K562 (cell line): ENCODE measurements around the gene PHYH.
A peak's percentile ranks its signal among the peaks of the same experiment; 100 is the strongest.

Experiments used
- FOXA3 ChIP-seq, 2 experiments: fragments of 450-650 bp in 1 of 2; sonication (generic) in 1 of 2; formaldehyde crosslinking; IDR thresholded peaks in 1 of 2; conservative IDR thresholded peaks in 1 of 2; 2 replicates each; pipeline versions ENCODE4 v1.4.0 to v1.8.0; 2020 to 2022; ENCODE audit warnings: mild to moderate bottlenecking in 2 of 2, missing genetic modification reagents in 1 of 2
- RAD21 ChIP-seq, 2 experiments: fragments of 250-450 bp in 1 of 2; fragments of 450-650 bp in 1 of 2; sonication (Bioruptor Pico) in 1 of 2; formaldehyde crosslinking in 1 of 2; IDR thresholded peaks in 1 of 2; conservative IDR thresholded peaks in 1 of 2; 2 replicates each; pipeline versions ENCODE4 v1.4.0 to v1.8.0; 2020 to 2022; ENCODE audit warnings: mild to moderate bottlenecking in 2 of 2, moderate library complexity in 1 of 2
- TOE1 ChIP-seq, 2 experiments: fragments of 450-650 bp in 1 of 2; sonication (generic) in 1 of 2; formaldehyde crosslinking in 1 of 2; IDR thresholded peaks; 2 replicates each; pipeline versions ENCODE4 v1.7.1 to v1.8.0; 2016 to 2022; ENCODE audit warnings: borderline replicate concordance in 2 of 2, mild to moderate bottlenecking in 2 of 2, antibody characterized with exemption in 1 of 2, inconsistent platforms in 1 of 2, low read depth in 1 of 2, missing genetic modification reagents in 1 of 2, moderate library complexity in 1 of 2
- TRIM24 ChIP-seq, 2 experiments: fragments of 450-650 bp; IDR thresholded peaks; 2 replicates each; pipeline ENCODE4 v1.6.1; 2016
- ZZZ3 ChIP-seq: fragments of 450-650 bp; IDR thresholded peaks from 2 replicates; pipeline ENCODE4 v1.6.1; 2016; ENCODE audit warnings: antibody characterized with exemption, mild to moderate bottlenecking, moderate library complexity
- TF ChIP-seq, protein P1 (sequence below), 3 experiments: IDR thresholded peaks in 2 of 3; conservative IDR thresholded peaks in 1 of 3; 2 replicates each; pipeline ENCODE4 v1.5.1; 2011 to 2012; ENCODE audit warnings: low read length in 3 of 3, mild to moderate bottlenecking in 3 of 3, control low read depth in 2 of 3, improper control_type of control experiment in 1 of 3, inconsistent platforms in 1 of 3, low read depth in 1 of 3, mixed read lengths in 1 of 3, moderate library complexity in 1 of 3; ENCODE audit not compliant: insufficient read depth in 2 of 3

DNA sequence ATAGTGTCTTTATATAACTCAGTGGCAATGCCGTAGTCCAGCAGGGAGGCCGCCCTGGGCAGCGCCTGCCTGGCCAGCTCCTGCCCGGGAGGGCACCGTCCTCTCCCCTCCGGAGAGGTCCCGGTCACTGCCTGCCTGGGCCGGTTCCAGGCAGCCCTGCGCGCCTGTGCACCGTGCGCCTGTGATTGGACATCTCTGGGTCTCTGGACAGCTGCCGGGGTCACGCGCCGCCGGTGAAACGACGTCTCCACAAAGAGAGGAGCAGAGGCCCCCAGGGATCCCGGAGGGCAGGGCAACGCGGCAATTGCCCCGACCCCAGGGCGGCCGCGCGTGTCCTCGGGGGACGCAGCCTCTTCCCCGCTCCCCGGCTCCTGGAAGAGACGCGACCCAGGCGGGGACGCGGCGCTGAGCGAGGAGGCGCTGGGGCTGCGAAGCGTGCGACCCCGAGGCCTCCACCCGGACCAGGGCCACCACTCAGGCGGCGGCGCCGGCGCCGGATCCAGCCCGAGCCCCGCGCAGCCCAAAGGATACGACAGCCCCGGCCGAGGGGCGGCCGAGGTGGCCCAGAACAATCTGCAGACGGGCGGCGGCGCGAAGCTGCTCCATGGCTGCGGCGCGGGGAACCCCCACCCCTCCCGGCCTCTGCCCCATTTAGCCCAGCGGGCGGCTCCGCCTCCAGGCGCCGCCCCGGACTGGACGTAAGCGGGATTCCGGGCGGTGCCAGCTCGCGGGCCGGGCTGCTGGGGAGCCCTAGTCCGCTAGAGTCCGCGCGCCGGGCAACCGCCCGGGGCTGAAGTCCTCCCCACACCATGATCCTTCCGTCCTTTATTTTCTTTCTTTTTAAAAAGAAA is at the start of gene PHYH:
- TF ChIP-seq, protein P1, sequence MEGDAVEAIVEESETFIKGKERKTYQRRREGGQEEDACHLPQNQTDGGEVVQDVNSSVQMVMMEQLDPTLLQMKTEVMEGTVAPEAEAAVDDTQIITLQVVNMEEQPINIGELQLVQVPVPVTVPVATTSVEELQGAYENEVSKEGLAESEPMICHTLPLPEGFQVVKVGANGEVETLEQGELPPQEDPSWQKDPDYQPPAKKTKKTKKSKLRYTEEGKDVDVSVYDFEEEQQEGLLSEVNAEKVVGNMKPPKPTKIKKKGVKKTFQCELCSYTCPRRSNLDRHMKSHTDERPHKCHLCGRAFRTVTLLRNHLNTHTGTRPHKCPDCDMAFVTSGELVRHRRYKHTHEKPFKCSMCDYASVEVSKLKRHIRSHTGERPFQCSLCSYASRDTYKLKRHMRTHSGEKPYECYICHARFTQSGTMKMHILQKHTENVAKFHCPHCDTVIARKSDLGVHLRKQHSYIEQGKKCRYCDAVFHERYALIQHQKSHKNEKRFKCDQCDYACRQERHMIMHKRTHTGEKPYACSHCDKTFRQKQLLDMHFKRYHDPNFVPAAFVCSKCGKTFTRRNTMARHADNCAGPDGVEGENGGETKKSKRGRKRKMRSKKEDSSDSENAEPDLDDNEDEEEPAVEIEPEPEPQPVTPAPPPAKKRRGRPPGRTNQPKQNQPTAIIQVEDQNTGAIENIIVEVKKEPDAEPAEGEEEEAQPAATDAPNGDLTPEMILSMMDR (IDR thresholded peaks at IDR 0.05 in 2 of 3, conservative IDR thresholded peaks at IDR 0.05 in 1 of 3; ENCODE audit: insufficient read depth in 2 of 3, low read depth in 1 of 3, low read length in 3 of 3) = no peak
- TF ChIP-seq ZZZ3 (no peak), TOE1 (IDR thresholded peaks at IDR 0.05; ENCODE audit: borderline replicate concordance) (0 out of 2 replicates have a peak, but pooled peaks have one; percentile 34), TOE1 (CRISPR knock-in tag; IDR thresholded peaks at IDR 0.05; ENCODE audit: borderline replicate concordance, low read depth) (no peak), FOXA3 (CRISPR knock-in tag; conservative IDR thresholded peaks at IDR 0.05 in 1 of 2, IDR thresholded peaks at IDR 0.05 in 1 of 2) (0 out of 4 replicates have a peak, but pooled peaks of 1 of the 2 experiments have one; percentile 51), RAD21 (CRISPR knock-in tag; conservative IDR thresholded peaks at IDR 0.05 in 1 of 2, IDR thresholded peaks at IDR 0.05 in 1 of 2) (no peak), TRIM24 (IDR thresholded peaks at IDR 0.05) (no peak)
